Glutamatergic neuron (in vitro differentiated cells): Measurements from ENCODE around the gene SIAH1. TPM values are rescaled to one million over a fixed set of nuclear protein-coding genes. Genes with fewer than 3 reads are reported as not detected.
A peak's percentile ranks its signal among the peaks of the same experiment; 100 is the strongest.

Source experiments
- DNase-seq: peaks from one replicate; pipeline ENCODE4 v3.0.0; 2022
- H3K27ac Mint-ChIP-seq: one replicate; pipeline ENCODE4 v1.8.0; 2020; ENCODE audit warnings: mild to moderate bottlenecking, mixed read lengths, inconsistent platforms; ENCODE audit not compliant: unreplicated experiment
- H3K27me3 Mint-ChIP-seq: one replicate; pipeline ENCODE4 v1.8.0; 2020; ENCODE audit warnings: mild to moderate bottlenecking, moderate library complexity, mixed read lengths, inconsistent platforms; ENCODE audit not compliant: unreplicated experiment
- H3K36me3 Mint-ChIP-seq: one replicate; pipeline ENCODE4 v1.8.0; 2020; ENCODE audit warnings: mild to moderate bottlenecking, mixed read lengths, inconsistent platforms; ENCODE audit not compliant: unreplicated experiment
- H3K4me1 Mint-ChIP-seq: one replicate; pipeline ENCODE4 v1.8.0; 2020; ENCODE audit warnings: mild to moderate bottlenecking, low read depth, mixed read lengths, inconsistent platforms; ENCODE audit not compliant: unreplicated experiment
- H3K4me3 Mint-ChIP-seq: one replicate; pipeline ENCODE4 v1.8.0; 2020; ENCODE audit warnings: mild to moderate bottlenecking, mixed read lengths, inconsistent platforms; ENCODE audit not compliant: unreplicated experiment
- H3K9me3 Mint-ChIP-seq: one replicate; pipeline ENCODE4 v1.8.0; 2020; ENCODE audit warnings: mild to moderate bottlenecking, moderate library complexity, mixed read lengths, inconsistent platforms; ENCODE audit not compliant: unreplicated experiment
- long read RNA-seq: library from polyadenylated mRNA; unstranded; transcript quantifications from one replicate; pipeline ENCODE4 v2.0.0, GENCODE V29; 2020; ENCODE audit not compliant: unreplicated experiment
- total RNA-seq: library from RNA; stranded (reverse); fragmentation: NEBNext Ultra II Directional; extraction: Animal tissue kit (Norgen Biotek cat#: 25700); gene quantifications from one replicate; pipeline ENCODE4 v1.2.1, GENCODE V29; 2021; ENCODE audit not compliant: unreplicated experiment
- TF ChIP-seq, protein P1 (sequence below): fragments of 200-600 bp; sonication (generic); IDR thresholded peaks from one replicate; pipeline ENCODE4 v1.5.0; 2021; ENCODE audit not compliant: partially characterized antibody, unreplicated experiment

Gene SIAH1, protein sequence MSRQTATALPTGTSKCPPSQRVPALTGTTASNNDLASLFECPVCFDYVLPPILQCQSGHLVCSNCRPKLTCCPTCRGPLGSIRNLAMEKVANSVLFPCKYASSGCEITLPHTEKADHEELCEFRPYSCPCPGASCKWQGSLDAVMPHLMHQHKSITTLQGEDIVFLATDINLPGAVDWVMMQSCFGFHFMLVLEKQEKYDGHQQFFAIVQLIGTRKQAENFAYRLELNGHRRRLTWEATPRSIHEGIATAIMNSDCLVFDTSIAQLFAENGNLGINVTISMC
- 46.7 TPM for total RNA-seq
- long read RNA-seq, transcript SIAH1-203 (2 exons, 2,147 nt) = major isoform, 19 of 26 reads
- long read RNA-seq, partial matches to known transcripts = 0 of 26 reads
- long read RNA-seq, other reads (novel, unspliced or antisense) = 4 of 26 reads

DNA sequence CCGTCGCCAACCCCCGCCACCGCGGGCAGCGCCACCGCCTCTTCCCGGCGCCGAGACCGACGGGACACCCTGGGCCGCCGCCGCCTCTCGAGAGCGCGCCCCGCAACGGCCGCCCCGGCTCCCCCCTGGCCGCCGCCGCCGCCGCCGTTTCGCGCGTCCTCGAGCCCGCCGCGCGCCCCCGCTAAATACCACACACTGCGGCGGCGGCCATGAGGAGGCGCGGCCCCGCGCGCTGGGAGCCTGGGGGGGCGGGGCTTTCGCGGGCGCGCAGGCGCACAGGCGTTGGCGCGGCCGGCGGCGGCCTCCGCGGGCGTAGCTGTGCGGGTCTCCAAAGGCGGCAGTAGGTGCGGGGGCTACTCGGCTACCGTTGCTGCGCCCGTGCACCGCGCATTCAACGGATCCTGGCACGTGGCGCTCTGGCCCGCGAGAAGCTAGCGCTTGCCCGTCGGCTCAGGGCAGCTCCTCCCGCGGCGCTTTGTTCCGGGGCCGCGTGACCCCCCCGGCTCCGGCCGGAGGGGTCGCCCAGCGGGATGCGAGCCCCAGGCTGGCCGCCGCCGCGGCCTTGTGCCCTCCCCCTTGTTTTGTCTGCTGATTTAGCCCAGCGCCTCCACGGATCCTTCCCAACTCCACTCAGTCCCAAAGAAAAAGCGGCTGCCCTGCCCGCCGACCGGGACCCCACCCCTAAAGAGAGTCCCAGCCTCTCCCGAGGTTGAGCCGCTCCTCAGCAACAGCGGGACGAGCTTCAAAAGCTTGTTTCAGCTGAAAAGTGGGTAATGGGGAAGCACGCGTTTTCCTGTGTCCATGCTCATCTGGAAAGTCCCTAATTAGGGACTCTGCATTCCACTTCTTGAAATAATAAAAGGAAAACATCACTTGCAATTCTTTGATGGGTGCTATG lies at the start of gene SIAH1:
Gene SIAH1 (minus strand): TSS at position 161 of the 898 bp plus-strand sequence. CDS start 22,985 bp downstream, outside the sequence.
- peak within 1 kb of the TSS; percentile 98 for H3K27ac Mint-ChIP-seq
- DNase-seq = peak; percentile 92
- TF ChIP-seq, protein P1, sequence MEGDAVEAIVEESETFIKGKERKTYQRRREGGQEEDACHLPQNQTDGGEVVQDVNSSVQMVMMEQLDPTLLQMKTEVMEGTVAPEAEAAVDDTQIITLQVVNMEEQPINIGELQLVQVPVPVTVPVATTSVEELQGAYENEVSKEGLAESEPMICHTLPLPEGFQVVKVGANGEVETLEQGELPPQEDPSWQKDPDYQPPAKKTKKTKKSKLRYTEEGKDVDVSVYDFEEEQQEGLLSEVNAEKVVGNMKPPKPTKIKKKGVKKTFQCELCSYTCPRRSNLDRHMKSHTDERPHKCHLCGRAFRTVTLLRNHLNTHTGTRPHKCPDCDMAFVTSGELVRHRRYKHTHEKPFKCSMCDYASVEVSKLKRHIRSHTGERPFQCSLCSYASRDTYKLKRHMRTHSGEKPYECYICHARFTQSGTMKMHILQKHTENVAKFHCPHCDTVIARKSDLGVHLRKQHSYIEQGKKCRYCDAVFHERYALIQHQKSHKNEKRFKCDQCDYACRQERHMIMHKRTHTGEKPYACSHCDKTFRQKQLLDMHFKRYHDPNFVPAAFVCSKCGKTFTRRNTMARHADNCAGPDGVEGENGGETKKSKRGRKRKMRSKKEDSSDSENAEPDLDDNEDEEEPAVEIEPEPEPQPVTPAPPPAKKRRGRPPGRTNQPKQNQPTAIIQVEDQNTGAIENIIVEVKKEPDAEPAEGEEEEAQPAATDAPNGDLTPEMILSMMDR = no peak
- peaks cover 11% of the 10 kb centered on the region for H3K9me3 Mint-ChIP-seq
- peaks cover 11% of the 10 kb centered on the region for H3K27me3 Mint-ChIP-seq
- H3K4me1 Mint-ChIP-seq = peaks cover 7% of the 10 kb centered on the region
- H3K4me3 Mint-ChIP-seq = peak within 1 kb of the TSS; percentile 98
- peaks cover 6% of the 10 kb centered on the region for H3K36me3 Mint-ChIP-seq

DNA sequence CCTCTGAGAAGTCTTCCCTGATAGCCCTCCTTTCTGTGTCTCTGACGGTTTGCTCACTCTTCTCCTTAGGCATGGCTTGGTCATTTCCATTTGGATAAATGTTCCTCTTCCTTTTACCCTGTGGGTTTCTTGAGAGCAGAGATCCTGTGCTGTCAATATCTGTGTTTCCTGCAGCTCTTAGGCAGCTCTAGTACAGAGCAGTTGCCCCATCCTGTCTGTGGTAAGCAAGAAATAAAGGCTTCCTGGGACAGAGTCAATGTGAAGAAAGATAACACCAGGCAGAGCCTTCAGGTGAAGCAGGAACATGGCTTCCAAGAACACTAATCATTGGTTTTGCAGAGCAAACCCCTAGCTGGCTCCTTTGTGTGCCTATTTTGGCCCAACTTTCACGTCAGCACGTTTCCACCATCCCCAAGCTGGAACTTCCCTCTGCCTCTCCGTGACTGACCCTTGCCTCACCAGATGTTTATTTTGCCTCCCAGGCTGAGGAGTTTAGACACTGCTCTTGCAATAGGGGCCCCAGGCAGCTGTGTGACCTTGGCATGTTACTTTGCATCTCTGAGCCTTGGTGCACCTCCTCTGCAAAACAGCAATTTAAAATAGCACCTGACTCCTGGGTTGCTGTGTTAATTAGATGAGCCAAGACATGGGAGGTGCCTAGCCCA lies 49.6 kb upstream of the SIAH1 start:
- no peaks in the 10 kb centered on the region for H3K27me3 Mint-ChIP-seq

DNA sequence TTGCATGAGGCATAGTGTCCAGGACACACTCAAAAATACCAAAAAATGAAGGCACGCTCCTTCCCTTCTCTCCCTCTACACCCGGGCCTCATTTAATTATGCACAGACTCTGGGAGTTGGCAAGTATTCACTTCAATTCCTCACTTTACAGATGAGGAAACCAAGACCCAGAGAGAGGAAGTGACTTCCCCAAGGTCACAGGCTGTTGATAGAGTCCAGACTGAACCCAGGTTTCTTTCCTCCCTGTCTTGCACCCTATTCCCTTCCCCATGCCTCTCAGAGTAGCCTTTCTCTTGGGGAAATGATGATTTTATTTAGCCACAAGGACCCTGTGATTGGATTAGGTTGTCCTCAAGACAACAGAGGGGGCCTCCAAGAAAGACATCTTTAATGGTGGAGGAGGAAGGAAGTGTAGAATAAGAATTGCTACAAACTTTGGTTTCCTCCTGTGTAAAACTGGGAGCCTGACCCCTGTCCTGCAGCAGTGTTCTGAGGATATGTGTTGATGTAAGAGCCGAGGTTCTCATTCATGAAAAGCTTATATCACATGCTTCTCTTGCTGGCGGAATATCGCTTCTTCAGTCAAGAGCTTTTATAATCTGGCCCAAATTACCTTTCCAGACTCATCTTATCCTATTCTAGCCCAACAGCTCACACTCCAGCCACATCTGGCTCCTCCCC lies 48.8 kb upstream of the SIAH1 start:
- Mint-ChIP-seq H3K36me3 (no peaks in the 10 kb centered on the region), H3K27me3 (no peaks in the 10 kb centered on the region), H3K9me3 (no peaks in the 10 kb centered on the region), H3K4me3 (no peak overlapping the region), H3K4me1 (no peaks in the 10 kb centered on the region), H3K27ac (no peak overlapping the region)
- no peak for DNase-seq
- TF ChIP-seq, protein P1 = no peak

More for the DNA sequence above, 49.6 kb upstream of the SIAH1 start:
- H3K36me3 Mint-ChIP-seq = no peaks in the 10 kb centered on the region
- H3K4me1 Mint-ChIP-seq = no peaks in the 10 kb centered on the region
- TF ChIP-seq, protein P1 = no peak
- no peaks in the 10 kb centered on the region for H3K9me3 Mint-ChIP-seq
- no peak overlapping the region for H3K4me3 Mint-ChIP-seq
- DNase-seq = no peak
- no peak overlapping the region for H3K27ac Mint-ChIP-seq

DNA sequence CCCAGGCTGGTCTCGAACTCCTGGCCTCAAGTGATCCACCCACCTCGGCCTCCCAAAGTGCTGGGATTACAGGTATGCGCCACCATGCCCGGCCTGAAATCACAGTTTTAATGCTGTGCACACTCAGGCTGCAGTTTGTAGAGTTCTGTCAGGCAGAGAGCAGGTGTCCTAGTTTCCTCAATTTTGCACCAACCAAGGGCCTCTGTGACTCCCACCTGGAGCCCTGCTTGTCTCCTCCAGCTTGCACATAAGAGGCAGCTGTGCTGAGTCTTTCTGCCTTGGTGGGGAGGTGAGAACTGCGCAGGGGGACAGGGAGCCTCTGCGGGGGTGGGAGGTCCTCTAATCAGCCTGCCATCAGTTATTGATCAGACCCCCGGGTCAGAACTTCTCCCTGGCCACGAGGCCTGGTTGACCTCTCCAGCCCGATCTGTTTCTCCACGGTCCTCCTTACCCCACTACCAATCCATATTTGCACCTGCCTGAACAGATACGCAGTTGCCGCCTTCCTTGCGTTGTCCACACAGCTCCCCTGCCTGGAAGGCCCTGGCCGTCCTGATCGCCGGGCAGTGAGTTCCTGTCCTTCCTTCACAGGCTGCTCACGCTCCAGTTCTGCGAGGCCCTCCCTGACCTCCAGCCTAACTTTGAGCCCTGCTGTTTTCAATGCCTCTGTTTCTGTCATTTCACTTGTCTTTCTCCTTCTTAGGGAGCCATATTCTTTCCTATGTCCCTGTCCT lies 48.1 kb upstream of the SIAH1 start:
- Mint-ChIP-seq H3K9me3 (no peaks in the 10 kb centered on the region), H3K4me1 (no peaks in the 10 kb centered on the region), H3K27me3 (peaks cover 1% of the 10 kb centered on the region), H3K36me3 (no peaks in the 10 kb centered on the region), H3K27ac (no peak overlapping the region), H3K4me3 (no peak overlapping the region)
- TF ChIP-seq, protein P1 = no peak
- DNase-seq = no peak
